Adrenal gland (tissue), 12 donors: Measurements from ENCODE around the gene ALDH3B1. TPM values are rescaled to one million over a fixed set of nuclear protein-coding genes. Genes with fewer than 3 reads are reported as not detected.

Experiments
- DNase-seq, 7 donors: peaks; one replicate each; pipeline ENCODE4 v3.0.0-alpha.2; 2019 to 2020
- H3K27ac ChIP-seq, 5 donors: fragments of 200-600 bp; sonication (generic) in 4 of 5; 1 replicate in 3 of 5; 2 replicates in 2 of 5; pipeline versions ENCODE4 v1.5.1 to v1.8.0; 2016 to 2020; ENCODE audit warnings: mild to moderate bottlenecking in 1 of 5
- H3K27me3 ChIP-seq: fragments of 200-600 bp; 2 replicates; pipeline ENCODE4 v1.8.0; 2021
- H3K36me3 ChIP-seq, 2 donors: fragments of 200-600 bp; replicated peaks in 1 of 2; 1 replicate in 1 of 2; 2 replicates in 1 of 2; pipeline versions ENCODE4 v1.5.1 to v1.8.0; 2018 to 2022
- H3K4me1 ChIP-seq, 2 donors: fragments of 200-600 bp; replicated peaks in 1 of 2; 1 replicate in 1 of 2; 2 replicates in 1 of 2; pipeline versions ENCODE4 v1.5.1 to v1.8.0; 2018 to 2021
- H3K4me3 ChIP-seq, 4 donors: fragments of 200-600 bp; sonication (generic) in 3 of 4; one replicate each; pipeline ENCODE4 v1.5.1; 2016 to 2018
- H3K9me3 ChIP-seq, 3 donors: fragments of 200-600 bp; sonication (generic) in 1 of 3; replicated peaks in 1 of 3; 1 replicate in 2 of 3; 2 replicates in 1 of 3; pipeline versions ENCODE4 v1.5.1 to v1.8.0; 2016 to 2021
- POLR2A ChIP-seq, 2 donors: fragments of 450-650 bp; IDR thresholded peaks; one replicate each; pipeline ENCODE4 v1.6.1; 2017; ENCODE audit warnings: antibody characterized with exemption in 2 of 2, mild to moderate bottlenecking in 2 of 2, moderate library complexity in 1 of 2
- WGBS, 4 donors: extraction: QIAGEN DNeasy Blood & Tissue Kit in 2 of 4; methylation state at CpG; one replicate each; pipeline versions ENCODE4 v1.1.5 to v1.1.7; 2013 to 2017; 5-methylcytosine and 5-hydroxymethylcytosine counted together
- intact Hi-C, 2 donors: fragments of 100-400 bp; cut with DNase I; formaldehyde crosslinking; loops; one replicate each; pipeline versions ENCODE4 v1.14.1 to v1.15.0; 2022 to 2023
- polyA plus RNA-seq, 3 donors: library from polyadenylated mRNA; stranded (reverse); fragments of 200-250 nt in 2 of 3; fragments of 350-450 nt in 1 of 3; fragmentation: Illumina TruSeq in 1 of 3; extraction: RNeasy Lipid Tissue Mini Kit (QIAGEN cat#74804) in 1 of 3; gene quantifications; one replicate each; pipeline ENCODE4 v1.2.3, GENCODE V29; 2013 to 2014
- total RNA-seq, 9 donors: library from RNA; depleted of rRNA in 4 of 9; stranded (reverse); fragments of >200 nt in 4 of 9; fragments of 120-200 nt in 1 of 9; fragmentation: NEBNext Ultra II Directional in 1 of 9; extraction: Animal tissue kit (Norgen Biotek cat#: 25700) in 1 of 9; gene quantifications; one replicate each; pipeline versions ENCODE4 v1.1.0 to v1.2.4, GENCODE V29; 2013 to 2023
- TF ChIP-seq, protein P1 (sequence below), 6 experiments: fragments of 450-650 bp in 4 of 6; fragments of 200-600 bp in 2 of 6; sonication (generic) in 1 of 6; IDR thresholded peaks; 1 replicate in 5 of 6; 2 replicates in 1 of 6; pipeline versions ENCODE4 v1.5.1 to v1.8.0; 2016 to 2021; ENCODE audit warnings: antibody characterized with exemption in 6 of 6, mild to moderate bottlenecking in 2 of 6, moderate library complexity in 1 of 6
- donor health status: healthy with polysubstance abuse.
- donor health status: Bipolar disorder and iron deficiency.
- donor health status: DM: yes; HTN: yes; CAD: no.
- donor health status: DM: no; HTN: no; CAD: no.
- donor health status: DM: no; HTN: no; CAD: no.
- donor health status: DM: yes; HTN: yes; CAD: no.

The ALDH3B1 gene
- total and polyA plus RNA-seq, 12 donors: 0.72 to 70.3 (median 51.6) TPM

DNA sequence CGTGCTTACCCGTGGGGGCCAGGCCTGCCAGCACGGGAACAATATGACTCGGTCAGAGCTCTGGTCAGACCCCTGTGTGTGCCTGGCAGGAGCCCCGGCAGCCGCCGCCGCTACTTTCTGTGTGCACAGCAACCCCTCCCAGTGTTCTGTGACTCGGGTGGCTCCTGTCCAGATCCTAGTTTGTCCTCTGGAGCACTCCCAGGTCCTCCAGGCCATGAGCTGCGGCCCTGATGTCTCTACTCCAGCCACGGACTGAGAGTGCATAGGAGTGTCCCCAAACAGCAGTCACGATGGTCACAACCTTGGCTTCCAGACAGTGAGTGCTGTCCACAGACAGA lies 23.6 kb downstream of the ALDH3B1 start:
- 33 to 63% (median 40%) methylated on average over 2 to 12 of the region's 12 CpGs for WGBS, 4 donors
- Histone ChIP-seq H3K27ac (peak overlapping the region; percentile 78 to 98 (median 87)), H3K4me1 (peaks cover 60 to 74% of the 10 kb centered on the region in 2 donors), H3K27me3 (no peaks in the 10 kb centered on the region), H3K36me3 (peaks cover 0 to 28% of the 10 kb centered on the region in 2 donors), H3K9me3 (no peaks in the 10 kb centered on the region), H3K4me3 (peak overlapping the region in 1 of 4 donors; percentile 8)
- TF ChIP-seq, protein P1, sequence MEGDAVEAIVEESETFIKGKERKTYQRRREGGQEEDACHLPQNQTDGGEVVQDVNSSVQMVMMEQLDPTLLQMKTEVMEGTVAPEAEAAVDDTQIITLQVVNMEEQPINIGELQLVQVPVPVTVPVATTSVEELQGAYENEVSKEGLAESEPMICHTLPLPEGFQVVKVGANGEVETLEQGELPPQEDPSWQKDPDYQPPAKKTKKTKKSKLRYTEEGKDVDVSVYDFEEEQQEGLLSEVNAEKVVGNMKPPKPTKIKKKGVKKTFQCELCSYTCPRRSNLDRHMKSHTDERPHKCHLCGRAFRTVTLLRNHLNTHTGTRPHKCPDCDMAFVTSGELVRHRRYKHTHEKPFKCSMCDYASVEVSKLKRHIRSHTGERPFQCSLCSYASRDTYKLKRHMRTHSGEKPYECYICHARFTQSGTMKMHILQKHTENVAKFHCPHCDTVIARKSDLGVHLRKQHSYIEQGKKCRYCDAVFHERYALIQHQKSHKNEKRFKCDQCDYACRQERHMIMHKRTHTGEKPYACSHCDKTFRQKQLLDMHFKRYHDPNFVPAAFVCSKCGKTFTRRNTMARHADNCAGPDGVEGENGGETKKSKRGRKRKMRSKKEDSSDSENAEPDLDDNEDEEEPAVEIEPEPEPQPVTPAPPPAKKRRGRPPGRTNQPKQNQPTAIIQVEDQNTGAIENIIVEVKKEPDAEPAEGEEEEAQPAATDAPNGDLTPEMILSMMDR (IDR thresholded peaks at IDR 0.05): peak in 1 of 6 experiments; percentile 9
- peak; percentile 13 to 91 for TF ChIP-seq POLR2A (IDR thresholded peaks at IDR 0.05)
- intact Hi-C loops: no loop called here
- DNase-seq: peak; percentile 88 to 98 (median 97)

DNA sequence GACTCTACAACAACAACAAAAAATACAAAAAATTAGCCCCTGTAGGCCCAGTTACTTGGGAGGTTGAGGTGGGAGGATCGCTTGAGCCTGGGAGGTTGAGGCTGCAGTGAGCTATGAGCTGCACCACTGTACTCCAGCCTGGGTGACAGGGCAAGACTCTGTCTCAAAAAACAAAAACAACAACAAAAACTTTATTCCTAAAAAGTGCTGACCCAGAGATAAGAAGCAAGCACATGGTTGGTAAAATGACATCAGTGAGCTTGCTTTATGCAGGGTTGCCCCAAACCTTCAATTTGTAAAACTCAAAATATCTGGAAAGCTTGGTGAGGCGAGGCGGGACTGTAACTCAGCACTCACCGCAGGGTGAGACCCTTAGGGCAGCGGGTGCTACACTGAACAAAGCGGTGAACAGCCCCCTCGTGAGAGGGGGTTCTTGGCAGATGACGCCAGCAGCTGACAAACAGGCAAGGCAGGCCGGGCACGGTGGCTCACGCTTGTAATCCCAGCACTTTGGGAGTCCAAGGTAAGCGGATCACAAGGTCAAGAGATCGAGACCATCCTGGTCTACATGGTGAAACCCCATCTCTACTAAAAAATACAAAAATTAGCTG lies 25.2 kb downstream of the ALDH3B1 start:
- Histone ChIP-seq H3K4me3 (no peak overlapping the region), H3K27ac (peak overlapping the region in 2 of 5 donors; percentile 87 to 96), H3K36me3 (peaks cover 0 to 28% of the 10 kb centered on the region in 2 donors), H3K4me1 (peaks cover 62 to 76% of the 10 kb centered on the region in 2 donors), H3K9me3 (no peaks in the 10 kb centered on the region), H3K27me3 (no peaks in the 10 kb centered on the region)
- DNase-seq: no peak
- TF ChIP-seq POLR2A (IDR thresholded peaks at IDR 0.05): no peak
- TF ChIP-seq, protein P1 (IDR thresholded peaks at IDR 0.05): no peak
- intact Hi-C loops: loop anchor here in 1 of 2 donors (5.0 kb wide), 1 partner anchor 87 kb away; the partner anchor contains the start of gene CHKA
- WGBS, 4 donors: 77 to 90% (median 86%) methylated on average over 10 to 13 of the region's 13 CpGs

DNA sequence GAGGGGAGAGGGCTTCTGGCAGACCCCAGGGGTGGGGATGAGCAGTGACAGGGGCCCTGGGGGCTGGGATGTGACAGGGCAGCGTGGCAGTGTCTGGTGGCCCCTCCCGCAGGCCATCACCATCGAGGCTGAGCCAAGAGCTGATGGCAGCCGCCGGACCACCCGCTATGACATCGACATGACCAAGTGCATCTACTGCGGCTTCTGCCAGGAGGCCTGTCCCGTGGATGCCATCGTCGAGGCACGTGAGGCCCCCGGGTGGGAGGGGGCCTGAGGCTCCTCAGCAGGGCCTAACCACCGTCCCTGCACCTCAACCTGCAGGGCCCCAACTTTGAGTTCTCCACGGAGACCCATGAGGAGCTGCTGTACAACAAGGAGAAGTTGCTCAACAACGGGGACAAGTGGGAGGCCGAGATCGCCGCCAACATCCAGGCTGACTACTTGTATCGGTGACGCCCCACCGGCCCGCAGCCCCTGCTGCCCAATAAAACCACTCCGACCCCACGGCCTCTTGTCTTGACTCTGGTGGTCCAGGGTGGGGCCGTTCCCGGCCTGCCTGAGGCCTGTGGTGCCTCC lies 26.1 kb downstream of the ALDH3B1 start:
- no peaks in the 10 kb centered on the region for H3K27me3 ChIP-seq
- 77 to 84% (median 80%) methylated on average over 1 to 27 of the region's 27 CpGs for WGBS, 4 donors
- peaks cover 0 to 28% of the 10 kb centered on the region in 2 donors for H3K36me3 ChIP-seq
- peak overlapping the region; percentile 78 to 97 (median 92) for H3K27ac ChIP-seq
- DNase-seq: peak in 2 of 7 donors; percentile 30 to 49
- no peaks in the 10 kb centered on the region for H3K9me3 ChIP-seq
- peaks cover 68 to 84% of the 10 kb centered on the region in 2 donors for H3K4me1 ChIP-seq
- intact Hi-C loops: loop anchor here in 1 of 2 donors (5.0 kb wide), 1 partner anchor 86 kb away; the partner anchor contains the start of gene CHKA
- H3K4me3 ChIP-seq: no peak overlapping the region
- TF ChIP-seq POLR2A (IDR thresholded peaks at IDR 0.05): no peak
- TF ChIP-seq, protein P1 (IDR thresholded peaks at IDR 0.05): no peak

DNA sequence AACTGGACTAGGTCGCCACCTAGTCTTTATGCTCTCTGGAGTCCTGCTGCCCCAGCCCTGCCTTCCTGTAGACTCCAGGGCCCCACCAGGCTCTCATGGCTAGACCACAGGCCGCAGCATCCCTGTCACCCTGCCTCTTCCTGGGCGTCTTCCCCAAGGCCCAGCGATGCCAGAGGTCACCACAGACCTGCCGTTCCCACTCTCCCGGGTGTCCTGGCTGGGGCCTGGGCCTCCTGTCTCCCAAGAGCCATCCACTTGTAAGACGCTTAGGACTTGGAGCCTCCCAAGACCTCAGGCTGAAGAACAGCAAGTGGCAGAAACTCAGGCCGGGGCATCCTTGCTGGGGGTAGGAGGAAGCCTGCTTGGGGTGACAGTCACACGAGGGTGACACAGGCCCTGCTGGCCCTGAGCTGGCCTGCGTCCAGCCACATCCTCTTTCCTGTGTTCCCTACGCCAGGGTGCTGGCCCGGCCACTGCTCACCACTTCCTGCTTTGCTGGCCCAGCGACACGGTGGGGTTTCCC lies 26.7 kb downstream of the ALDH3B1 start:
- Histone ChIP-seq H3K27ac (peak overlapping the region; percentile 78 to 97 (median 92)), H3K27me3 (no peaks in the 10 kb centered on the region), H3K4me3 (no peak overlapping the region), H3K36me3 (peaks cover 0 to 33% of the 10 kb centered on the region in 2 donors), H3K9me3 (no peaks in the 10 kb centered on the region), H3K4me1 (peaks cover 63 to 82% of the 10 kb centered on the region in 2 donors)
- 30 to 80% (median 41%) methylated on average over 1 to 14 of the region's 14 CpGs for WGBS, 4 donors
- DNase-seq: peak; percentile 57 to 87 (median 82)
- no peak for TF ChIP-seq POLR2A (IDR thresholded peaks at IDR 0.05)
- TF ChIP-seq, protein P1 (IDR thresholded peaks at IDR 0.05): no peak
- intact Hi-C loops: loop anchor here in 1 of 2 donors (5.0 kb wide), 1 partner anchor 86 kb away; the partner anchor contains the start of gene CHKA
